Nephron (organoid): ENCODE results near the gene LIMS2.

ENCODE experiments used
- H3K27ac Mint-ChIP-seq, 3 experiments: 2 replicates each; pipeline ENCODE4 v1.8.0; 2020; ENCODE audit warnings: mixed read lengths in 3 of 3, mild to moderate bottlenecking in 2 of 3, moderate library complexity in 1 of 3
- H3K27me3 Mint-ChIP-seq: 2 replicates; pipeline ENCODE4 v1.8.0; 2021; ENCODE audit warnings: low read depth, mild to moderate bottlenecking, moderate library complexity, mixed read lengths
- H3K36me3 Mint-ChIP-seq: 2 replicates; pipeline ENCODE4 v1.8.0; 2020; ENCODE audit warnings: low read depth, mixed read lengths
- H3K4me1 Mint-ChIP-seq: 2 replicates; pipeline ENCODE4 v1.8.0; 2020; ENCODE audit warnings: mixed read lengths
- H3K4me3 Mint-ChIP-seq, 3 experiments: 2 replicates each; pipeline ENCODE4 v1.8.0; 2020; ENCODE audit warnings: mild to moderate bottlenecking in 3 of 3, mixed read lengths in 3 of 3, moderate library complexity in 2 of 3
- H3K9me3 Mint-ChIP-seq: 2 replicates; pipeline ENCODE4 v1.8.0; 2020; ENCODE audit warnings: mixed read lengths
- TF ChIP-seq, protein P1 (sequence below), 3 experiments: fragments of 200-600 bp; sonication (generic); IDR thresholded peaks; one replicate each; pipeline ENCODE4 v1.5.0; 2021; ENCODE audit warnings: antibody characterized with exemption in 3 of 3; ENCODE audit not compliant: unreplicated experiment in 3 of 3

Gene LIMS2

DNA sequence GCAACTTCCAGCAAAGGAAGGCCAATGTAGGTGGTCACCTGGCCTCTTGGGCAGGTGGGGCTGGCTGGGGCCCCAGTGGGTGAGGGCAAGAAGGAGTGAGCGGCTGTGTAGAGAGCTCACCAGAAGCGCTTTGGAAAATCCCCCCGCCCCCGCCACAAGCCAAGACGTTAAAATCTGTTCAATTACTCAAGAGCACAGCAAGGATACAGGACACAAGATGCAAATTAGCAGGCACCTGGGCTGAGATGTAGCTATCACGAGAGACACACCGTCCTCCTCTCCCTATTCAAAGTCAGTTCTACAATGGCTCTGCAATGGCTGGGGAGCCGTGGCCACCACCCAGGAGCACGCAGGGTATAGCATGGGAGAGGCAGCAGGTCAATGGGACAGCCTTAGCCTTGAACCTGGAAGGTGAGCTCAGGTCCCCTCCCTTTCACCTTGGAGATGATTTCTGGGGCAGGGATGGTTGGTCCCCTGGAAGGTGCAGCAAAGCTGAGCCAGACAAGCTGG lies 67.9 kb downstream of the LIMS2 start:
- no peaks in the 10 kb centered on the region for H3K27me3 Mint-ChIP-seq
- no peak overlapping the region for H3K27ac Mint-ChIP-seq
- TF ChIP-seq, protein P1, sequence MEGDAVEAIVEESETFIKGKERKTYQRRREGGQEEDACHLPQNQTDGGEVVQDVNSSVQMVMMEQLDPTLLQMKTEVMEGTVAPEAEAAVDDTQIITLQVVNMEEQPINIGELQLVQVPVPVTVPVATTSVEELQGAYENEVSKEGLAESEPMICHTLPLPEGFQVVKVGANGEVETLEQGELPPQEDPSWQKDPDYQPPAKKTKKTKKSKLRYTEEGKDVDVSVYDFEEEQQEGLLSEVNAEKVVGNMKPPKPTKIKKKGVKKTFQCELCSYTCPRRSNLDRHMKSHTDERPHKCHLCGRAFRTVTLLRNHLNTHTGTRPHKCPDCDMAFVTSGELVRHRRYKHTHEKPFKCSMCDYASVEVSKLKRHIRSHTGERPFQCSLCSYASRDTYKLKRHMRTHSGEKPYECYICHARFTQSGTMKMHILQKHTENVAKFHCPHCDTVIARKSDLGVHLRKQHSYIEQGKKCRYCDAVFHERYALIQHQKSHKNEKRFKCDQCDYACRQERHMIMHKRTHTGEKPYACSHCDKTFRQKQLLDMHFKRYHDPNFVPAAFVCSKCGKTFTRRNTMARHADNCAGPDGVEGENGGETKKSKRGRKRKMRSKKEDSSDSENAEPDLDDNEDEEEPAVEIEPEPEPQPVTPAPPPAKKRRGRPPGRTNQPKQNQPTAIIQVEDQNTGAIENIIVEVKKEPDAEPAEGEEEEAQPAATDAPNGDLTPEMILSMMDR (IDR thresholded peaks at IDR 0.05; ENCODE audit: unreplicated experiment in 3 of 3), result no peak
- H3K9me3 Mint-ChIP-seq, result peaks cover 20% of the 10 kb centered on the region
- no peak overlapping the region for H3K4me3 Mint-ChIP-seq
- H3K4me1 Mint-ChIP-seq, result no peaks in the 10 kb centered on the region
- peaks cover 10% of the 10 kb centered on the region for H3K36me3 Mint-ChIP-seq

DNA sequence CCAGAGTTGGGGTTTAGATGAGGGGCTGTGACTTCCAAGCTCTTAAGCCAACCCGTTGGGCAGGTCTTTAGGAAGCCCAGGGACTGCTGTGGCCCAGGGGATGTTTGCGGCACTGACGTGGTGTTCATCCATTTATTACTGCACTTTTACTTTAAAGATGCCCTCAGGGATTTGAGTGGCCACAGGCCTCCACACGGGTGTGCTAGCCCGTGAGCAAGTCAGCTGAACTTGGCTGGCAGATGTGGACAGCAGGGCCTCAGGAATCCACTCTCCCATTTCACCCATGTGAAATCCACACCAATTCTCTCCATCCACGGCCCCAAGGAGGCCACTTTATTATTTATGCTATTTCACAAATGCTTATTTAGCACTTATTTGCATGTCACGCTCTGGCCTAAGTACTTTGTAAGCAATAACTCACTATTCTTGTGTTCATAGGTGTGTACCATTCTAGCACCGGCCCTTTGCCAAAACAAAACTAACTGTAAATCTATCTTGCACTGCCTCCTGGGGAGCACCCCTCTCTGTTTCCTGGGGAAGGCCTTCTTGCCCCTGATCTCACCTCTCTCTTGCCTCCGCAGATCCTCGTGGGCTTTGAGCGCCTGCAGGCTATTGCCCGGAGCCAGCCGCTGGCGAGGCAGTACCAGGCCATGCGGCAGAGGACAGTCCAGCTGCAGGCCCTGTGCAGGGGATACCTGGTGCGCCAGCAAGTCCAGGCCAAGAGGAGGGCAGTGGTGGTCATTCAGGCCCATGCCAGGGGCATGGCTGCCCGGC lies 68.5 kb downstream of the LIMS2 start:
- Mint-ChIP-seq H3K4me3 (no peak overlapping the region), H3K27me3 (no peaks in the 10 kb centered on the region), H3K27ac (no peak overlapping the region), H3K4me1 (no peaks in the 10 kb centered on the region), H3K36me3 (peaks cover 14% of the 10 kb centered on the region), H3K9me3 (peaks cover 20% of the 10 kb centered on the region)
- TF ChIP-seq, protein P1 (IDR thresholded peaks at IDR 0.05; ENCODE audit: unreplicated experiment in 3 of 3), result no peak

DNA sequence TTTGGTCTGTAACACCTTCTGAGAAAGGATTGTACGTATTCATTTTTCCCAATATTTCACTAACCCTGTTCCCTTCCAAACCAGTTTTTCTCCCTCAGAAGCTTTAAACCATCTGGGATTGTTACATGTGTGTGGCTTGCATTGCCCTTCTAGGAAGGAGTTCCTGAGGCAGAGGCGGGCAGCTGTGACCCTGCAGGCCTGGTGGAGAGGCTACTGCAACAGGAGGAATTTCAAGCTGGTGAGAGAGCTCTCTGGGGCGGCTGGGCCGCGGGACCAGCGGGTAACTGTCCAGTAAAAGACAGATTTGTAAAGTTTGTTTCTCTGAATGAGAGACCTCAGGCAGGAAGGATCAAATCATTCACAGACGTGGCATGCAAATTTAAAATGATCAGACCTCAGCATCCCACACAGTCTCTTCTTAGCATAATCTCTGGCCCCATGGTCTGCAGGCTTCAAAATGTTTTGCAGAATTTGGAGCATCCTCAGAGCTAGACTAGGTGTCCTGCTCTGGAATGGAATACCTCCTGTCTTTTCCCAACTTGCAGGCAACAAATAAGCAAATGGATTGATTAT lies 69.6 kb downstream of the LIMS2 start:
- Mint-ChIP-seq H3K27me3 (no peaks in the 10 kb centered on the region), H3K27ac (peak overlapping the region in 1 of 3 experiments; percentile 66), H3K36me3 (peaks cover 14% of the 10 kb centered on the region), H3K4me3 (no peak overlapping the region), H3K9me3 (peaks cover 17% of the 10 kb centered on the region), H3K4me1 (no peaks in the 10 kb centered on the region)
- TF ChIP-seq, protein P1 (IDR thresholded peaks at IDR 0.05; ENCODE audit: unreplicated experiment in 3 of 3), result no peak

DNA sequence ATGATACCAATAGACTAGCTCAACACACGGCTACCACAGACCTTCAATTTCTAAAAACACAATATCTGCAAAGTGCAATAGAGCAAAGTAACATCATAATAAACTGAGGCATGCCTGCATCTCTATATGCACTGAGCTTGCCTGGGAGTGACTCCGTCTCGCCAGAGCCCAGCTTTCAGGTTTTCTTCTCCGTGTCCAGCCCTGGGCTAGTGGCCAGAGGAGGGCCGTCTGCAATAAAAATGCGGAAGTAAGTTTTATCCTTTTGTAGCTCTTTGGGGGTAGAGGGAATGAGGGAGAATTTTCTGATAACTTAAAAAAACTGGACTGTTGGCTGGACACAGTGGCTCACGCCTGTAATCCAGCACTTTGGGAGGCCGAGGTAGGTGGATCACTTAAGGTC lies 70.3 kb downstream of the LIMS2 start:
- TF ChIP-seq, protein P1 (IDR thresholded peaks at IDR 0.05; ENCODE audit: unreplicated experiment in 3 of 3), result no peak
- no peak overlapping the region for H3K27ac Mint-ChIP-seq
- H3K4me3 Mint-ChIP-seq, result no peak overlapping the region
- H3K4me1 Mint-ChIP-seq, result no peaks in the 10 kb centered on the region
- peaks cover 14% of the 10 kb centered on the region for H3K36me3 Mint-ChIP-seq
- no peaks in the 10 kb centered on the region for H3K27me3 Mint-ChIP-seq
- H3K9me3 Mint-ChIP-seq, result peaks cover 10% of the 10 kb centered on the region

DNA sequence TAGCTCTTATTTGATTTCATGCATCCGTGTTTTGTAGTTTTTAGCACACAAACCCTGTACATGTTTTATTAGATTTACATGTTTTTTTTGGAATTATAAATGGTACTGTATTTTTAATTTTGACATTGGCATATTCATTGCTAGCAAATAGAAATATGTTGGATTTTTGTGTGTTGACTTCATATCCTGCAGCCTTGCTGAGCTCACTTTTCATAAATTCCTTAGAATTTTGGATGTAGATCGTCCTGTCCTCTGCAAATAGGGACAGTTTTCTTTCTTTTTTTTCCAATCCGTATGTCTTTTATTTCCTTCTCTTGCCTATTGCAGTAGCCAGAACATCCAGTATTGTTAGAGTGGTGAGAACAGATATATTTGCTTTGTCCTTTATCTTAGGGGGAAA lies 76.1 kb downstream of the LIMS2 start:
- Mint-ChIP-seq H3K27me3 (no peaks in the 10 kb centered on the region), H3K4me1 (no peaks in the 10 kb centered on the region), H3K27ac (no peak overlapping the region), H3K9me3 (peaks cover 11% of the 10 kb centered on the region), H3K4me3 (no peak overlapping the region), H3K36me3 (peaks cover 17% of the 10 kb centered on the region)
- TF ChIP-seq, protein P1 (IDR thresholded peaks at IDR 0.05; ENCODE audit: unreplicated experiment in 3 of 3), result no peak
